ENCODE results near the gene NFKB1.
"Not testable (repeated sequence)": the region's sequence is repeated elsewhere in the genome, so short reads cannot be mapped to it uniquely, and the experiment has no call there.

Gene NFKB1

DNA sequence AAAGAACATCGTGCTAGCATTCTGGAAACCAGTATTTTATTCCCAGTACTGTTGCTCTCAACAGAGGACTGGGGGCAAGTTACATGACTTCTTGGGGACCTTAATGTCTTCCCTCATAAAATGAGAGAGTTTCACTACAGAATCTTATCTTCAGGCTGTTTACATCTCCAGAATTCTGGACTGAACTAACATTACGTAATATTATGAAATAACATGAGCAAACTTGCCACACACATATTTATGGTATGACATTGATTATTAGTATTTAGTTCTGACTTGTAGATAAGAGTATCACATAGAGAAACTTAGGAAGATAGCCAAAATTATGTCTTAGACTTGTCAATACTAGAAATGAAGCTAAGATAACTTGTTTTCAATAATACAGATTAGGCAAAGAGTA lies 68.0 kb downstream of the NFKB1 start:
- DNase-seq = no peak

- DNase-seq = not testable (repeated sequence)
These were observed 69.1 kb downstream of the NFKB1 start for GRCh38 chr4:102570211-102570610.

- no peak for DNase-seq
These were observed 71.3 kb downstream of the NFKB1 start for GRCh38 chr4:102572452-102572851.

DNA sequence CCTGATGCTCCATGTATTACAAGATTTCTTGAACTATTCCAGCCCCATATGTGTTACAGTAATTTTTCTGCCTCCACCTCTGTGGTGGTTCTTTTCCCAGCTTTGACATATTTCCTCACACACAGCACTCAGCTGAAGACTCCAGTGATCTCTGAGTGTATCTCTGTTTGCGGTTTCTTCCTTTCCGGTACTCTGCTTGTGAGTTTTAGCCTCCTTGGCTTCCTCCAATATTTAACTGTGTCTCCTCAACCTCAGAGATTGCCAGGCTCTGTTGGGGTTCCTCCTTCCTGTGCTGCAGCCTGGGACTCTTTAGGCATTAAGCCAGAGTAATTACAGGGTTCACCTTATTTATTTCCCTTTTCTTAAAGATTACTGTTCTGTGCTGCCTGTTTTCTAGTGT lies 73.2 kb downstream of the NFKB1 start:
- DNase-seq = peak; percentile 49

DNA sequence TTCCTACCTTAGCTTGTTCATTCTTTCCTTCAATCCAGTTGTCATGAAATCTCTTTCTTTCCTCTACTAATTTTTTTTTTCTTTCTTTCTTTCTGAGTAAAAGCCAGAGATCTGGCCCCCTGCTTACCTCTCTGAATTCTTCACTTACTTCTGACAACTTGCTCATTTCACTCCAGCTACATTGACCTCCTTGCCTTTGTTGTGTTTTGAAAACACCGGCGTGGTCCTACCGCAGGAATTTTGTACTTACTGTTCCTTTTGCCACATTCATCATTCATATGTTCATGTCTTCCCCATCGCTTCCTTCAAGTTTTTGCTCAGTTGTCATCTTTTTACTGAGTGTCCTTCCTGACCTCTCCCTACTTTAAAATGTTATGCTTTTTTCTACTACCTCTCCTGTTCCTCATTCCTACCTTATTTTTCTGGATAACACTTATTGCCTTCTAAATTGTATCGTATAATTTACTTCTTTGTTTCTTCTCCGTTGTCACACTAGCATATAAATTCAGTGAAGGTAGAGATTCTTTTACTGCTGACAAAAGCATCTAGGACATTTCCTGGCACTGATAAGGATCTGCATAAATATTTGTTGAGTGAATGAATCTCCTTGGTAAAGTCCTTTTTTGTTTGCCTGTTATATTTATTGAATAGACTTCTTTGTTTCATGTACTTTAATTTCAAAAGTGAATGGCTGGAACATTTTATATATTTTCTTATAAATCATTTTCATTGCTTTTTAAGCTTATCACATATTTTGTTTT lies 74.4 kb downstream of the NFKB1 start:
- no peak for DNase-seq

DNA sequence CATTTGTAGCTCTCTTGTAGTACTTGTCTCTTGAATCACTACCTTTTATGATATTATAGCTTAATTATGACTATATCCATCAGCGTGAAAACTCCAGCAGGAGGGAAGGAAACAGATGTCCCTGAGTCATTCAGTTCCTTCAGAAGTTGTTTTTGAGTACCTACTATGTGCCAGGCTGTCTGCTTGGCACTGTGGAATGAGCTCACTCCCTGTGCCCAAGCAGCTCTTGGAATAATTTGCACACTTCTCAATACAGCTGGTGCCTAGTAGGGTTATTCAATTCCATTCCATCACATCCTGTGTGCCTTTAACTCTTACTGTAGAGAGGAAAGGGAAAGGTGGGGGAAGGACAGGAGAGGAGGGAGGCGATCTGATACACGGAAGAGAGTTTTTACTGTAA lies 77.1 kb downstream of the NFKB1 start:
- no peak for DNase-seq

DNA sequence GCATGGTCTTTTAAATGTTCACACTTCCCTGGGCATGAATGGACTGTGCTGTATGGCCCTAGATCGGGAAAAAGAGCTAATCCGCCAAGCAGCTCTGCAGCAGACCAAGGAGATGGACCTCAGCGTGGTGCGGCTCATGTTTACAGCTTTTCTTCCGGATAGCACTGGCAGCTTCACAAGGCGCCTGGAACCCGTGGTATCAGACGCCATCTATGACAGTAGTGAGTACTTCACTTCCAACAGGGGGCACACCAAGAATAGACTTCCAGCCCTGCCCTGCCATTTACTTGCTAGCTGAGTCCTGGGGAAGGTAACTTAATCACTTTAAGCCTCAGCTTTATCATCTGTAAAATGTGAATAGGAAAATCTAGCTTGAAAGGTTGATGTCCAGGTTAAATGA lies 77.7 kb downstream of the NFKB1 start:
- peak; percentile 16 for DNase-seq

DNA sequence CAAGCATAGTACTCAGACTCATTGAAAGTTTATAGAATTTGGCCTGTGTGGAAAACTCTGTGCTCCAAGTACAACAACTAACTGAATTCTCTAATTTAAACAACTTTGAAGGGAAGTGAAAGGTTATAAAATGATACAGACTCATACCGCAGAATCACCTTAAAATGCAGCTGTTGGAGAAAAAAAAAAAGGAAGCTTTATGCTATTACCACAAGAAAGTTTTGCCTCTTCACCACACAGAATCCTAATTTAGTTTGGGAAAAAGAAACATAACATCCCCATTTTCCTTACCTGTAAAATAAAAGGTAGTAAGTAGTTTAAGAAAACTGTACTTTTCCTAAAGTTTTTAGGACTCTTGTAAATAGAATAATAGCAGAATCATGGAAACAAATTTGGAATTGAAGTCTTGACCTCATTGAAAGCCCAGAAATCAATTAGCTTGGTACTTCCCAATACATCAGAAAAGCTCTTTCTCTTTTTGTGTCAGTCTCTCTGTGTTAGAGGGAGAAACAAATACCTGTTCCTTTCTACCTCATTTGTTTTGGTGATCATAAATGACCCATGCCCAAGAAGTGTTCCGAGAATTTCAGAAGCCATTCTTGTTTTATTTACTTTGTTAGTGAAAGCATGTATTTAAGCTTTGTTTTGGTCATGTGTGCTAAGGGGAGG lies 78.8 kb downstream of the NFKB1 start:
- no peak for DNase-seq

- DNase-seq = no peak
These were observed 79.3 kb downstream of the NFKB1 start for GRCh38 chr4:102580463-102580842.

GRCh38 chr4:102584091-102584490 lies 82.9 kb downstream of the NFKB1 start:
- DNase-seq = no peak

GRCh38 chr4:102585329-102585728 lies 84.2 kb downstream of the NFKB1 start:
- no peak for DNase-seq

DNA sequence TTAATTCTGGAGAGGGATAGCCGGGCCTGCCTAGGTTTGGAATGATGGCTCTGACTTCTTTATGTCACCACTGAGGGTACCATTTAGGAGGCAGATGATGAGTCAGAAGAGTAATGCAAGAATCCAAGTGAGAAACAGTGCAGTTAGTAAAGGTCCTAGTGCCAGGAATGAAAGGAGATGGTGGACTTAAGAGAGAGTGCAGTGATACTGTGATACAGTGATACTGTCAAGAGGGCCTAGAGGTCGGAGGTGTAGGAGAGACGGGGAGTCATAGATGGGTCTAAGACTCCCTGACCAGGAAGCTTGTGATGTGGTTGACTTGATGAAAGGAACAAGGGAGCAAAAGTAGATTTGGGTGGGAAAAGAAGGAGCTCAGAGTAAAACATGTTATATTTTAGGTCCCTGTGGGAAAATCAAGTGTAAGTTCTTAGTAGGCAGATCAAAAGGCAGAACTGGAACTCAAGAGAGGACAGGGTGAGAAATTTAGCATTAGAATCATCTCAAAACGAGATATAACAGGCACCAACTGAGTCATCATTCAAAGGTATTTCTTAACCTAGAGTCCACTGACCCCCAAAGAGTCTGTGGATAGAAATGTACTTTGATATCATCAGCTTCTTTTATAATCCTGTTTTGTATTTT lies 85.0 kb downstream of the NFKB1 start:
- no peak for DNase-seq

GRCh38 chr4:102586644-102587021 lies 85.5 kb downstream of the NFKB1 start:
- DNase-seq = no peak

DNA sequence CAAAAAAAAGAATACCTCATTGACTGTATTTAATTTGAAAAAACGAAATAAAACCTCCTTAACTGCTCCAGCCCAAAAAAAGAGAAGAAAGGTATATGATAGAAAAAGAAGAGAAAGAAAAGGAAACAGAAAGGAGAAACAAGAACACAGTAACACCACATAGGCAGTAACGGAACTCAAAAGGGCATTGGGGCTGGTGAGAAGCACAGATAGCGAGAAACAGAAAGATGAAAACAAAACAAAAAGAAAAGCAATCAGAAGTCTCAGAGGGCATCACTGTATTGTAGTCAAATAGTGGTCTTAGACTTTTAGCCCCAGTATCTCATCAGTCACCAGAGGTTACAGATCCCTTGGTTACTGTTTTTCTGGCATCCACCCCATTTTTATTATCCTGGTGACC lies 88.6 kb downstream of the NFKB1 start:
- DNase-seq = no peak

GRCh38 chr4:102592256-102592655 lies 91.1 kb downstream of the NFKB1 start:
- peak; percentile 59 for DNase-seq

- DNase-seq = no peak
These were observed 92.0 kb downstream of the NFKB1 start for GRCh38 chr4:102593147-102593546.

DNA sequence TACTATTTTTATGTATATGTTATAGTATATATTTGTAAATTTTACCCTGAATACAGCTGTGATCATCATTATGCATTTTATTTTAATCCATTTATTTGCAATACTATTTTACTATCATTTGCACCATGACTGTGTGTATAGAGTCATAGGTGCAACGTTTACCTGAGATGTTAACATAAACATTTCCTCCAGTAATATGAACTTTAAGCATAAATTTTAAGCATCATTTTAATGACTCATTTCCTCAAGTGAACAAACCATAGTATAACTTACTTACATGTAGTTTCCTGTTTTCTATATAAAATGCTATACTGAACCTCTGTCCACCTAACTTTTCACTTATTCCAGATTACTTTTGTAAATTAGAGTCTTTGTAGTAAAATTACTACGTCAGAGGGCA lies 92.8 kb downstream of the NFKB1 start:
- no peak for DNase-seq

GRCh38 chr4:102596532-102596931 lies 95.4 kb downstream of the NFKB1 start:
- DNase-seq = no peak

- DNase-seq = no peak
These were observed 97.1 kb downstream of the NFKB1 start for GRCh38 chr4:102598086-102598761.

- DNase-seq = no peak
These were observed 97.7 kb downstream of the NFKB1 start for GRCh38 chr4:102598762-102599374.

- no peak for DNase-seq
These were observed 98.3 kb downstream of the NFKB1 start for GRCh38 chr4:102599455-102599854.

- DNase-seq = no peak
These were observed 98.7 kb downstream of the NFKB1 start for GRCh38 chr4:102599886-102600285.

GRCh38 chr4:102600689-102601088 lies 99.5 kb downstream of the NFKB1 start:
- no peak for DNase-seq

Measured in hematopoietic multipotent progenitor cell treated with erythropoietin and hydrocortisone succinate and interleukin-3 and kit ligand, for 8 days (in vitro differentiated cells).